Stimulated activated CD4-positive, alpha-beta T cell treated with anti-CD3 and anti-CD28 coated beads, TNF-alpha, amount 100 ng/mL, for 24 hours (primary cell): Measurements from ENCODE around the gene ZNF367.
"Not testable (repeated sequence)": the region's sequence is repeated elsewhere in the genome, so short reads cannot be mapped to it uniquely, and the experiment has no call there.

Experiments used
- DNase-seq, 3 experiments: peaks; one replicate each; pipeline ENCODE4 v3.0.0-alpha.2; 2020; ENCODE audit warnings: low read depth in 3 of 3

Gene ZNF367

GRCh38 chr9:96400132-96400910 is 17.8 kb downstream of the ZNF367 start:
- DNase-seq, result no peak

GRCh38 chr9:96399325-96399633 is 18.9 kb downstream of the ZNF367 start:
- DNase-seq, result no peak

GRCh38 chr9:96398582-96399324 is 19.4 kb downstream of the ZNF367 start:
- no peak for DNase-seq

- no peak for DNase-seq
These were observed 22.2 kb downstream of the ZNF367 start for GRCh38 chr9:96395964-96396363.

- DNase-seq, result no peak
These were observed 23.2 kb downstream of the ZNF367 start for GRCh38 chr9:96394832-96395496.

- no peak for DNase-seq
These were observed 25.9 kb downstream of the ZNF367 start for GRCh38 chr9:96392263-96392662.

- DNase-seq, result no peak
These were observed 27.0 kb downstream of the ZNF367 start for GRCh38 chr9:96391021-96391765.

- no peak for DNase-seq
These were observed 30.0 kb downstream of the ZNF367 start for GRCh38 chr9:96388144-96388543.

GRCh38 chr9:96386157-96386556 is 32.0 kb downstream of the ZNF367 start:
- DNase-seq, result no peak

- DNase-seq, result peak in 1 of 3 experiments; percentile 15
These were observed 34.8 kb downstream of the ZNF367 start, which contains the start of gene SLC35D2 for GRCh38 chr9:96383165-96383942. SLC35D2 (minus strand) TSS chr9:96383711; CDS start chr9:96383634, 77 bp downstream.

- no peak for DNase-seq
These were observed 35.4 kb downstream of the ZNF367 start for GRCh38 chr9:96382839-96383164.

- peak in 1 of 3 experiments; percentile 19 for DNase-seq
These were observed 36.0 kb downstream of the ZNF367 start for GRCh38 chr9:96382175-96382574.

GRCh38 chr9:96381696-96382095 is 36.5 kb downstream of the ZNF367 start:
- no peak for DNase-seq

GRCh38 chr9:96381125-96381524 is 37.0 kb downstream of the ZNF367 start:
- DNase-seq, result no peak

- no peak for DNase-seq
These were observed 38.7 kb downstream of the ZNF367 start for GRCh38 chr9:96379461-96379860.

GRCh38 chr9:96378187-96378586 is 40.0 kb downstream of the ZNF367 start:
- DNase-seq, result no peak

GRCh38 chr9:96376891-96377874 is 41.0 kb downstream of the ZNF367 start:
- DNase-seq, result no peak

GRCh38 chr9:96375507-96375906 is 42.7 kb downstream of the ZNF367 start:
- DNase-seq, result not testable (repeated sequence)

GRCh38 chr9:96367943-96368342 is 50.2 kb downstream of the ZNF367 start:
- no peak for DNase-seq
